Fibroblast of mammary gland (primary cell): ENCODE data around the gene TCAIM.

Experiments
- DNase-seq: peaks from one replicate; pipeline ENCODE4 v3.0.0-alpha.2; 2010; ENCODE audit warnings: low read depth
- H3K4me3 ChIP-seq: 2 replicates; pipeline ENCODE4 v1.5.1; 2011; ENCODE audit warnings: low read depth, mild to moderate bottlenecking, low read length, moderate library complexity; ENCODE audit not compliant: control insufficient read depth
- CTCF ChIP-seq: conservative IDR thresholded peaks from 2 replicates; pipeline ENCODE4 v1.5.1; 2011; ENCODE audit warnings: low read depth, low read length, inconsistent platforms; ENCODE audit not compliant: control insufficient read depth, insufficient read depth

Gene TCAIM

DNA sequence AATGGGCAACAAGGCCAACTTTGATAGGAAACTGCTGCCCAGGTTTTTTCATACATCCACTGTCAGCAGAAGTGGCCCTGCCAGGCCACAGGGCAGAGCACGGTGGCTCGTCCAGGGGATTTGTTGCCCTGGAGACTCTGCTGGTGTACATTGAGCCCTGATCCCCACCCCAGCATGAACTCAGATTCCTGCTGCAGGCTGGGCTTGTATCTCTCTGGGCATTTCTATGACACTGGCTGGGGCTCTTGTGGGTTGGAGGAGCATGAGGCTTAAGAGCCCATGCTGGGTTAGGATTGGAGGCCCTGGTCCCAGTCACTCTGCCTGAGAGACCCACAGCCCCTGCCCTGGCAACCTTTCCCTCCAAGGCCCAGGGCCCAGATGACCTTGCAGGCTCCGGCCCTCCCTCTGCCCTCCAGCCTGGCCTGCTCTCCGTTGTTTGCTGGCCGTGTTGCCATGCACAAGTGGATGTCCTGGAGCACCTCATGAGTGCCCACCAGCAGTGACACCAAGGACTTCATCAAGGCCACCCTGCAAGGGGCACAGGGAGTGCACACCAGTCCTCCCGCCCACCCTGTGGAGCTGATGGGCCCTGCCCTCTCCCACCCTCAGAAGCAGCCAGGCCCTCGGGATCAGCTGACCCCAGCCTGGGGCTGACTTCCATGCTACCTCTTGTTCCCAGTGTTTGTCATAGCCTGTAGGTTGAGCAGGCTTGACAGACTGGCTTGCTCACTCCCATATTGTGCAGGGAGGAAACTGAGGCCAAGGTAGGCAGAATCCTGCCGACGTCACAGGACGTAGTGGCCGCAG, 80.8 kb downstream of the TCAIM start:
- no peak for TF ChIP-seq CTCF
- H3K4me3 ChIP-seq, result no peak overlapping the region
- no peak for DNase-seq

- TF ChIP-seq CTCF, result no peak
- DNase-seq, result no peak
- H3K4me3 ChIP-seq, result no peak overlapping the region
Measured at GRCh38 chr3:44419923-44420650, 81.5 kb downstream of the TCAIM start.

DNA sequence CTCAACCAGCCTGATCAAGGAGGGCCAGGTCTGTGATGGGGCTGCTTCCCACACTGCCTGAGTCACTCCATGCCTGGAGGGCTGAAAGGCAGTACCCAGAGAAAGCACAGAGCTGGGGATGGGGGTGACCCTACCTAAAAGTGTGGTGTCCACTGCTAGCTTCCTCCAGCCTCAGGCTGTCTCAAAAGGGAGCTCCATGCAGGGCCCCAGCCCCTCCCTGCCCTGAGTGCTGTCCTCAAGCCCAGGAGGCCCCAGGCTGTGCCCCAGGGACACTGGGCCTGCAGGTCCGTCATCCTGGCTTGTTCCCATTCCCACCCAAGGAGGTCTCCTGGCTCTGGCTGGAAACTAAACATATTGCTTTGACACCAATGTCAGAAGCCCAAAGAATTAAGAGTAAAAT, 82.1 kb downstream of the TCAIM start:
- no peak overlapping the region for H3K4me3 ChIP-seq
- no peak for TF ChIP-seq CTCF
- DNase-seq, result no peak

DNA sequence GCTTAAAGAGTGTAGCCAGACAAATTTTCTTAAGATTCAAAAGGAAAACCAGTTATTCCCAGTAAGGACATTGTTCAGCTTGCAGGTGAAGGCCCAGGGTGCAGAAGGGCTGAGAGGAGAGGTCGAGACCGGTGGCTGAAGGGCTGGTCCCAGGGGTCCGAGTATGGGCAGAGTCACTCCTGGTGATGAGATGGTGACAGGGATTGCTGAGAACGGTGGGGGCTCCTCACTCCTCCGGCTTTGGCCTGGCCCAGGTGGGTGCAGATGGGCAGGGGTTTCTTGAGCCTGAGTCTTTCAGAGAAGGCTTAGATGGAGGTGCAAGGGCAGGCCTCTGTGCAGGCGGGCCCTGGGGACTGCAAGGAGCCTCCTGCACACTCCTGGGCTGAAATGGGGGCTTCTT, 82.7 kb downstream of the TCAIM start:
- TF ChIP-seq CTCF, result no peak
- H3K4me3 ChIP-seq, result no peak overlapping the region
- DNase-seq, result no peak

DNA sequence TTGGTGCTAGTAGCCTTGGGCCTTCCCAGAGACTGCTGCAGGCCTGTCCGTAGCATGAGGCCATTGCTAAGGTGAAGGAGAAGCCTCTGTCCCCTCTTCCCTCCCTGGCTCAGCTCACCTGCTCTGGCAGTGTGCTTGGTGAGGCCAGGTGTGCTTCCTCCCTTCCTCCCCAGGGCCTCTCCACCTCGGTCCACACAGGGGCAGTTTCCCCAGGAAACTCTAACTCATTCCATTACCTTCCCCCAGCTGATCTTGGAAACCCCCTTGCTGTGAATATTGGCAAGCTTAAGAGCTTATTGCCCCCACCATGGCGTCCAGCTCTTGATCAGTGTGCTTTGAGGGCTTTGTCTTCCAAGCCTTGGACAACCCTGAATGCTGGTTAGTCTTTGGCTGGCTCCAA, 86.2 kb downstream of the TCAIM start:
- no peak overlapping the region for H3K4me3 ChIP-seq
- TF ChIP-seq CTCF, result no peak
- DNase-seq, result no peak

DNA sequence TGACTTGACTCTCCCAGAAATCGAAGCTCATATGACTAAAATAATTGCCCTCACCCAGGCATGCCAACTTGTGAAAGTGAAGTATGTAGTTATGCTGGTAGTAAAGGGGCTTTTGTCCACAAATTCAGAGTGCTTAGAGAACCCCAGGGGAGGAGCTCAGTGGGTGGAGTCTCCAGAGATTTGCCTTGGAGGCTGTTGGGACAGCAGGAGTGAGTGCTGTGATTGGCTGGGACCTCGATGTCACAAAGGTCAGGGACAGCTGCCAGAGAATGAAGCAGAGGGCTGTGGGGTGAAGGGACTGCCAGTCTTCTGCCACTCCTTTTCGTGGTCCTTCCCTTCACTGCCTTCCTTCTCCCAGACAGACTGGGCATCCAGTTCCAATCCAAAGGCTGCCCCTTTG, 89.1 kb downstream of the TCAIM start:
- no peak for TF ChIP-seq CTCF
- DNase-seq, result no peak
- no peak overlapping the region for H3K4me3 ChIP-seq
